Smooth muscle cell (in vitro differentiated cells): ENCODE measurements around the gene RGS3. TPM values are rescaled to one million over a fixed set of nuclear protein-coding genes. Genes with fewer than 3 reads are reported as not detected.

Experiments
- DNase-seq: peaks from one replicate; lab custom pipeline; 2025; ENCODE audit not compliant: unreplicated experiment; lab: John Stamatoyannopoulos, UW
- H2AFZ ChIP-seq: fragments of 200-600 bp; sonication (generic); 2 replicates; pipeline ENCODE4 v1.6.0; 2016; ENCODE audit warnings: antibody characterized with exemption, low read depth, mild to moderate bottlenecking
- H3F3A ChIP-seq: fragments of 200-600 bp; sonication (generic); 2 replicates; pipeline ENCODE4 v1.6.0; 2017; ENCODE audit warnings: antibody characterized with exemption, low read depth
- H3K27ac ChIP-seq: fragments of 200-600 bp; sonication (generic); 2 replicates; pipeline ENCODE4 v1.5.1; 2016; ENCODE audit warnings: low read depth, mild to moderate bottlenecking
- H3K27me3 ChIP-seq: fragments of 200-600 bp; sonication (generic); 2 replicates; pipeline ENCODE4 v1.6.1; 2016; ENCODE audit warnings: low read depth, mild to moderate bottlenecking
- H3K36me3 ChIP-seq: fragments of 200-600 bp; sonication (generic); 2 replicates; pipeline ENCODE4 v1.5.1; 2016; ENCODE audit warnings: low read depth
- H3K4me1 ChIP-seq: fragments of 200-600 bp; sonication (generic); 2 replicates; pipeline ENCODE4 v1.5.1; 2016; ENCODE audit warnings: low read depth
- H3K4me2 ChIP-seq: fragments of 200-600 bp; sonication (generic); 2 replicates; pipeline ENCODE4 v1.6.0; 2016; ENCODE audit warnings: mild to moderate bottlenecking
- H3K4me3 ChIP-seq: fragments of 200-600 bp; sonication (generic); 2 replicates; pipeline ENCODE4 v1.5.1; 2016; ENCODE audit warnings: mild to moderate bottlenecking
- H3K79me2 ChIP-seq: fragments of 200-600 bp; sonication (generic); 2 replicates; pipeline ENCODE4 v1.6.0; 2016; ENCODE audit warnings: low read depth, mild to moderate bottlenecking
- H3K9ac ChIP-seq: fragments of 200-600 bp; sonication (generic); 2 replicates; pipeline ENCODE4 v1.6.0; 2016; ENCODE audit warnings: low read depth
- H3K9me3 ChIP-seq: fragments of 200-600 bp; sonication (generic); replicated peaks from 2 replicates; pipeline ENCODE4 v1.5.1; 2016; ENCODE audit warnings: low read depth
- H4K20me1 ChIP-seq: fragments of 200-600 bp; sonication (generic); 2 replicates; pipeline ENCODE4 v1.6.0; 2016; ENCODE audit warnings: low read depth
- CTCF ChIP-seq: fragments of 200-600 bp; sonication (generic); IDR thresholded peaks from 2 replicates; pipeline ENCODE4 v1.5.1; 2017; ENCODE audit warnings: borderline replicate concordance, mild to moderate bottlenecking, antibody characterized with exemption; ENCODE audit not compliant: insufficient read depth, poor library complexity, severe bottlenecking
- WGBS: methylation state at CpG from one replicate; pipeline ENCODE4 v1.1.7; 2016; ENCODE audit warnings: low lambda C conversion rate; 5-methylcytosine and 5-hydroxymethylcytosine counted together
- polyA plus RNA-seq: library from polyadenylated mRNA; unstranded; fragments of >200 nt; fragmentation: Nextera tagmentation; extraction: Ambion mirVana; gene quantifications from 2 replicates; pipeline ENCODE4 v1.2.1, GENCODE V29; 2016
- total RNA-seq: library from RNA; depleted of rRNA; stranded (reverse); fragments of >200 nt; gene quantifications from 2 replicates; pipeline ENCODE4 v1.2.3, GENCODE V29; 2014

Gene RGS3
- total and polyA plus RNA-seq, 2 experiments from 2014 or later = 43.8 to 108 TPM

DNA sequence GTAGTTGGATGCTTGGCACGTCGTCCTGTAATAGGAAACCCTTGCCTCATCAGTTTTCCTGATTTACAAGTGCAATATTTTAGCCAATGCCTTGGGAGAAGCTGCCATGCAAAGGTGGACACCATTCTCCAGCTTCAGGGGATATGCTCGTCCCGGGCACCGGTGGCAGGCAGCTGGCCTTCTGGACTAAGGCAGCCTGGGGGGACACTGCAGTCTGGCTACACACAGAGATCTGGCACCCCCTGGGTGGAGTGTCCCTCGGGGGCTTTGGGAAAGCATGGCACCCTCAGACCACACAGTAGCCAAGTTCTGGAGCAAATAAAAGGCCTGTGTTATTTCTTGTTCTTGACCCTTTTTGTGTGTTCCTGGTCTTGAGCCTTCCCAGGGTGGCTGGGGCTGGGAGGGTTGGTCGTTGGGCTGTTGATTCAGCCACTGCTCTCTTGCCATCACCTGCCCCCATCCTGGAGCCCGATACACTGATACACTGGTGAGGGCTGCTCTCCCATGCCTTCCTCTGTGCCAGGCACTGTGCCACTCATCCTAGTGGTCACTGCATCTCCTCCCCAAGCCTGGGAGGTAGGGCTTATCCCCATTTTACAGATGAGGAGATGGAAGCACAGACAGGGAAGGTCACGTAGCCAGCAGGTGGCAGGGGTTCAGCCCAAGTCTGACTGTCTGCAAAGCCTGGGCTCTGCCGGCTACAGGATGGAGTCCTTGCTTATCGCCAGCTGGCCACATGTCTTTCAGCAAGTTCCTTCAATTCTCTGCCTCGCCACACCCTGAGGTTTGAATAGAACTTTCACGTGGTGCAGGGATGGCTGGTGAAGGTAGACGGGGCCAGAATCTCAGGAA lies 134.1 kb downstream of the RGS3 start:
- DNase-seq = no peak
- H3K79me2 ChIP-seq = peaks cover 41% of the 10 kb centered on the region
- H3K36me3 ChIP-seq = no peaks in the 10 kb centered on the region
- H3K4me3 ChIP-seq = no peak overlapping the region
- H3K4me2 ChIP-seq = peak overlapping the region; percentile 59
- peaks cover 24% of the 10 kb centered on the region for H3K4me1 ChIP-seq
- TF ChIP-seq CTCF = no peak
- H3F3A ChIP-seq = peaks cover 13% of the 10 kb centered on the region
- H4K20me1 ChIP-seq = peaks cover 28% of the 10 kb centered on the region
- H3K9ac ChIP-seq = no peak overlapping the region
- no peaks in the 10 kb centered on the region for H3K9me3 ChIP-seq
- H2AFZ ChIP-seq = no peak overlapping the region
- WGBS = 91% methylated on average over 14 of the region's 14 CpGs
- no peaks in the 10 kb centered on the region for H3K27me3 ChIP-seq
- peak overlapping the region; percentile 86 for H3K27ac ChIP-seq

- Histone ChIP-seq H3K79me2 (peaks cover 41% of the 10 kb centered on the region), H3K27me3 (no peaks in the 10 kb centered on the region), H3K36me3 (no peaks in the 10 kb centered on the region), H3K4me2 (peak overlapping the region; percentile 11), H2AFZ (no peak overlapping the region), H3K4me1 (peaks cover 19% of the 10 kb centered on the region), H4K20me1 (peaks cover 28% of the 10 kb centered on the region), H3K27ac (peak overlapping the region; percentile 86), H3K9ac (peak overlapping the region; percentile 67), H3K4me3 (no peak overlapping the region), H3K9me3 (no peaks in the 10 kb centered on the region), H3F3A (peaks cover 13% of the 10 kb centered on the region)
- DNase-seq = no peak
- 48% methylated on average over 2 of the region's 2 CpGs for WGBS
- no peak for TF ChIP-seq CTCF
Measured at GRCh38 chr9:113598451-113598850, 134.9 kb downstream of the RGS3 start.

- no peaks in the 10 kb centered on the region for H3K27me3 ChIP-seq
- peaks cover 28% of the 10 kb centered on the region for H4K20me1 ChIP-seq
- H3K36me3 ChIP-seq = no peaks in the 10 kb centered on the region
- 80% methylated on average over 5 of the region's 5 CpGs for WGBS
- H3K4me1 ChIP-seq = peaks cover 17% of the 10 kb centered on the region
- peak overlapping the region; percentile 86 for H3K27ac ChIP-seq
- TF ChIP-seq CTCF = no peak
- H3F3A ChIP-seq = peaks cover 13% of the 10 kb centered on the region
- peak overlapping the region; percentile 11 for H3K4me2 ChIP-seq
- peaks cover 41% of the 10 kb centered on the region for H3K79me2 ChIP-seq
- peak overlapping the region; percentile 67 for H3K9ac ChIP-seq
- H2AFZ ChIP-seq = no peak overlapping the region
- no peak overlapping the region for H3K4me3 ChIP-seq
- no peak for DNase-seq
- H3K9me3 ChIP-seq = no peaks in the 10 kb centered on the region
Measured at GRCh38 chr9:113598883-113599282, 135.4 kb downstream of the RGS3 start.
